Measurements from ENCODE around the gene ANKRD36.
"Not testable (repeated sequence)": the region's sequence is repeated elsewhere in the genome, so short reads cannot be mapped to it uniquely, and the experiment has no call there.

The ANKRD36 gene

GRCh38 chr2:97129090-97129489, 16.1 kb downstream of the ANKRD36 start:
- not testable (repeated sequence) for DNase-seq

GRCh38 chr2:97144016-97144415, 31.1 kb downstream of the ANKRD36 start:
- not testable (repeated sequence) for DNase-seq

- not testable (repeated sequence) for DNase-seq
Observed at GRCh38 chr2:97166548-97166947, 53.6 kb downstream of the ANKRD36 start.

GRCh38 chr2:97167938-97168337, 55.0 kb downstream of the ANKRD36 start:
- not testable (repeated sequence) for DNase-seq

GRCh38 chr2:97168583-97168982, 55.6 kb downstream of the ANKRD36 start:
- not testable (repeated sequence) for DNase-seq

- not testable (repeated sequence) for DNase-seq
Observed at GRCh38 chr2:97180391-97180790, 67.4 kb downstream of the ANKRD36 start.

GRCh38 chr2:97195349-97195748, 82.4 kb downstream of the ANKRD36 start:
- not testable (repeated sequence) for DNase-seq

- DNase-seq = not testable (repeated sequence)
Observed at GRCh38 chr2:97197251-97197650, 84.3 kb downstream of the ANKRD36 start.

- not testable (repeated sequence) for DNase-seq
Observed at GRCh38 chr2:97200887-97201286, 87.9 kb downstream of the ANKRD36 start.

GRCh38 chr2:97202643-97203250, 89.8 kb downstream of the ANKRD36 start:
- DNase-seq = not testable (repeated sequence)

- DNase-seq = no peak
Observed at GRCh38 chr2:97210325-97210724, 97.4 kb downstream of the ANKRD36 start.

GRCh38 chr2:97215025-97215424, 102.1 kb downstream of the ANKRD36 start:
- not testable (repeated sequence) for DNase-seq

- not testable (repeated sequence) for DNase-seq
Observed at GRCh38 chr2:97230848-97231585, 118.1 kb downstream of the ANKRD36 start.

- not testable (repeated sequence) for DNase-seq
Observed at GRCh38 chr2:97232981-97233380, 120.0 kb downstream of the ANKRD36 start.

GRCh38 chr2:97233660-97234295, 120.8 kb downstream of the ANKRD36 start:
- DNase-seq = not testable (repeated sequence)

GRCh38 chr2:97261192-97261591, 148.2 kb downstream of the ANKRD36 start:
- not testable (repeated sequence) for DNase-seq

- DNase-seq = not testable (repeated sequence)
Observed at GRCh38 chr2:97266449-97266848, 153.5 kb downstream of the ANKRD36 start.

- DNase-seq = no peak
Observed at GRCh38 chr2:97267411-97268074, 154.6 kb downstream of the ANKRD36 start.

- not testable (repeated sequence) for DNase-seq
Observed at GRCh38 chr2:97268075-97268591, 155.2 kb downstream of the ANKRD36 start.

GRCh38 chr2:97276232-97276798, 163.4 kb downstream of the ANKRD36 start:
- not testable (repeated sequence) for DNase-seq

GRCh38 chr2:97285187-97285586, 172.2 kb downstream of the ANKRD36 start:
- DNase-seq = not testable (repeated sequence)

GRCh38 chr2:97293687-97294086, 180.7 kb downstream of the ANKRD36 start:
- DNase-seq = not testable (repeated sequence)

All from NCI-H2081 treated with DMSO at 0.1 percent for 48 hours (cell line).